ENCODE measurements around the gene WNT9B.

GRCh38 chr17:46892192-46892703, 40.9 kb downstream of the WNT9B start:
- TF ChIP-seq CTCF (conservative IDR thresholded peaks at IDR 0.05; ENCODE audit: low read depth in 2 of 2) (no peak), REST (IDR thresholded peaks at IDR 0.05; ENCODE audit: unreplicated experiment) (no peak), EZH2 (IDR thresholded peaks at IDR 0.05; ENCODE audit: low read depth, unreplicated experiment) (no peak), ZNF114 (CRISPR knock-in tag; IDR thresholded peaks at IDR 0.05) (no peak)

Data from GM23338 (cell line).